ENCODE data around the gene ATP4B. TPM values are rescaled to one million over a fixed set of nuclear protein-coding genes. Genes with fewer than 3 reads are reported as not detected.

Gene ATP4B
- total and polyA plus RNA-seq, 12 donors, result 0.01 TPM; not detected in 11

DNA sequence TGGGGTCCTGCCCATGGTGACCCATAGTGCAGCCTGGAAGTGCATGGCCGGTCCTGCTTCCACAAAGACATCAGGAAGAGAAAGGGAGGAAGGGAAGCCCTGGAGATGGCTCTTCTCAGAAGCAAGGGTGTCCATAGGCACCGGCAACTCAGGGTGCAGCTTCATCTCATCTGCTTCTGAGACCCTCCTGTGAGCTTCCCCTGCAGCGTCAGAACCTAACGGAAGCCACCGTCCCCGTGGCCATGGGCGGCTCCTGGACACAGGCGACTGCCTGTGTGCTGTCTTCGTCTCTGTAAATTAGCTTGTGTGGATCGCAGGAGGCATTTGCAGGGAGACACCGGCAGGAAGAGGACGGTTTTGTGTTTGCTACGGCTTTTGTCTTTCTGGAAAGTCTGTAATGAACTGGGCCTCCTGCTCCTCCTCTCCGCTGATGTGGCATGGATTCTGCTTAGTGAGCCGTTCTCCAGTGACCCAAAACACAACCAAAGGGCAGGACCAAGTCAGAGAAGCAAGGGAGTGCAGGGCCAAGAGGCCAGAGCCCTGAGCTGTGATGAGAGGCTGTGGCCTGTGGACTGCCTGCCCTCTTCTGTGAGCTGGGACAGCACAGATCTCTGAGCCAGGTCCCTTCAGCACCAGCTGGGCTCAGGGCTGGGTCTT lies 2.5 kb downstream of the ATP4B start:
- ATAC-seq, result no peak

DNA sequence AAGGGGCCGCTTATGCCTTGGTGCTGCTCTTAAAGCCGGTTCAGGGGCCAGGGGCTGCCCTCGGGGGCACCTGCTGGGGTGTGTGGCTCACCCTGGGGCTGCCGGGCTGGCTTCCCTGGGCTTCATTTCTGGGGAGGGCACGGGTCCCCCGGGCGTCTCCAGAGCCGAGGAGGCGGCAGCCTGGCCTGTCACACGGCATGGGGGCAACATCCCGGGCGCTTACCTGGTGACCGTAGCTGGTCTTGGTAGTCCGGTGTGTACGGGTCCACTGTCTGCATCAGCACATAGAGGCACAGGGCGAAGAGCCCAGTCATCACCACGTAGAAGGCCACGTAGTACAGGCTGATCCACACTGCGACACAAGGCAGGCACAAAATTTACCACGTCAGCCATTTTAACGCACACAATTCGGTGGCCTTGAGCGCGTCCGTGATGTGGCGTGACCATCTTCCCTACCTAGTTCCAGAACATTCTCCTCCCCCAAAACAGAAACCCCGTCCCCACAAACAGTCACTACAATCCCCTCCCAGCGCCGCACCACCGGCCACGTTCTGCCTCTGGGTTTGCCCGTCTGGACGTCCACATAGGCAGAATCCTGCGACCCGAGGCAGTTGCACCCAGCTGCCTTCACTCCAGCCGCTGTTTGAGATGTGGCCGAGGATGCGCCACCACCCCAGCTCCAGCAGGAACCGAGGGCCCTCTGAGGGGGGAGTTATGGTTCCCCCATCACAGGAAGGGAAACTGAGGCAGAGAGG lies 3.2 kb downstream of the ATP4B start:
- no peak overlapping the region for H3K27ac ChIP-seq
- H3K4me3 ChIP-seq, result no peak overlapping the region
- H3K9me3 ChIP-seq, result no peaks in the 10 kb centered on the region
- H3K36me3 ChIP-seq, result no peaks in the 10 kb centered on the region
- H3K4me1 ChIP-seq, result no peaks in the 10 kb centered on the region
- H3K27me3 ChIP-seq, result peaks cover 0 to 4% (median 0%) of the 10 kb centered on the region in 7 donors
- intact Hi-C loops (cut with DNase I), result no loop called here
- WGBS, 2 donors, result 90 to 93% methylated on average over 39 of the region's 39 CpGs
- DNase-seq, result no peak
- ATAC-seq, result no peak
- TF ChIP-seq, protein P1, sequence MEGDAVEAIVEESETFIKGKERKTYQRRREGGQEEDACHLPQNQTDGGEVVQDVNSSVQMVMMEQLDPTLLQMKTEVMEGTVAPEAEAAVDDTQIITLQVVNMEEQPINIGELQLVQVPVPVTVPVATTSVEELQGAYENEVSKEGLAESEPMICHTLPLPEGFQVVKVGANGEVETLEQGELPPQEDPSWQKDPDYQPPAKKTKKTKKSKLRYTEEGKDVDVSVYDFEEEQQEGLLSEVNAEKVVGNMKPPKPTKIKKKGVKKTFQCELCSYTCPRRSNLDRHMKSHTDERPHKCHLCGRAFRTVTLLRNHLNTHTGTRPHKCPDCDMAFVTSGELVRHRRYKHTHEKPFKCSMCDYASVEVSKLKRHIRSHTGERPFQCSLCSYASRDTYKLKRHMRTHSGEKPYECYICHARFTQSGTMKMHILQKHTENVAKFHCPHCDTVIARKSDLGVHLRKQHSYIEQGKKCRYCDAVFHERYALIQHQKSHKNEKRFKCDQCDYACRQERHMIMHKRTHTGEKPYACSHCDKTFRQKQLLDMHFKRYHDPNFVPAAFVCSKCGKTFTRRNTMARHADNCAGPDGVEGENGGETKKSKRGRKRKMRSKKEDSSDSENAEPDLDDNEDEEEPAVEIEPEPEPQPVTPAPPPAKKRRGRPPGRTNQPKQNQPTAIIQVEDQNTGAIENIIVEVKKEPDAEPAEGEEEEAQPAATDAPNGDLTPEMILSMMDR (IDR thresholded peaks at IDR 0.05), result no peak

More for the DNA sequence above, 2.5 kb downstream of the ATP4B start:
- DNase-seq, result no peak
- Histone ChIP-seq H3K27me3 (peaks cover 0 to 4% (median 0%) of the 10 kb centered on the region in 7 donors), H3K36me3 (no peaks in the 10 kb centered on the region), H3K4me3 (no peak overlapping the region), H3K9me3 (peaks cover 0 to 3% (median 0%) of the 10 kb centered on the region in 11 donors), H3K4me1 (no peaks in the 10 kb centered on the region), H3K27ac (no peak overlapping the region)
- TF ChIP-seq, protein P1 (IDR thresholded peaks at IDR 0.05), result no peak
- intact Hi-C loops (cut with DNase I), result no loop called here
- 84 to 91% methylated on average over 15 of the region's 15 CpGs for WGBS, 2 donors

DNA sequence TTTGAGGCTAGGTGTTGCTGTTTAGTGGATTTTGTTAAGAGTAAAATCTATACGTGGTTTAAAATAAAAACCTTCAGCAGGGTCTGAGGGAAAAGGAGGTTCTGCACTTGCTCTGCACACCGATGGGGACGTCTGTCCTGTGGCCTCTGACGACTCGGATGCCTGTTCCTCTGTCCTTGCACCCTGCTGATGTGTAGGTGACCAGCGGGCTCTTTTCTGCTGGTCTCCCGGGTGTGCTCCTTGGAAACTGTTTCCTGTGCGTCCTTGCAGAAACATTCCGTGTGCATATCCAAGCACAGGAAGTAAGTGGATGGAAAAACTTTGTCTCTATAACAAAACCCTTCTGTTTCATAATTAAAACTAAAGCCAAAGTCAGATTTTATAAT lies 3.8 kb downstream of the ATP4B start:
- ATAC-seq (no peak), DNase-seq (no peak)
- Histone ChIP-seq H3K9me3 (no peaks in the 10 kb centered on the region), H3K27ac (no peak overlapping the region), H3K27me3 (peaks cover 0 to 4% (median 0%) of the 10 kb centered on the region in 7 donors), H3K4me1 (peaks cover 0 to 4% (median 0%) of the 10 kb centered on the region in 9 donors), H3K4me3 (no peak overlapping the region), H3K36me3 (no peaks in the 10 kb centered on the region)
- TF ChIP-seq, protein P1 (IDR thresholded peaks at IDR 0.05), result no peak
- intact Hi-C loops (cut with DNase I), result no loop called here
- WGBS, 2 donors, result 56 to 58% methylated on average over 9 of the region's 9 CpGs

DNA sequence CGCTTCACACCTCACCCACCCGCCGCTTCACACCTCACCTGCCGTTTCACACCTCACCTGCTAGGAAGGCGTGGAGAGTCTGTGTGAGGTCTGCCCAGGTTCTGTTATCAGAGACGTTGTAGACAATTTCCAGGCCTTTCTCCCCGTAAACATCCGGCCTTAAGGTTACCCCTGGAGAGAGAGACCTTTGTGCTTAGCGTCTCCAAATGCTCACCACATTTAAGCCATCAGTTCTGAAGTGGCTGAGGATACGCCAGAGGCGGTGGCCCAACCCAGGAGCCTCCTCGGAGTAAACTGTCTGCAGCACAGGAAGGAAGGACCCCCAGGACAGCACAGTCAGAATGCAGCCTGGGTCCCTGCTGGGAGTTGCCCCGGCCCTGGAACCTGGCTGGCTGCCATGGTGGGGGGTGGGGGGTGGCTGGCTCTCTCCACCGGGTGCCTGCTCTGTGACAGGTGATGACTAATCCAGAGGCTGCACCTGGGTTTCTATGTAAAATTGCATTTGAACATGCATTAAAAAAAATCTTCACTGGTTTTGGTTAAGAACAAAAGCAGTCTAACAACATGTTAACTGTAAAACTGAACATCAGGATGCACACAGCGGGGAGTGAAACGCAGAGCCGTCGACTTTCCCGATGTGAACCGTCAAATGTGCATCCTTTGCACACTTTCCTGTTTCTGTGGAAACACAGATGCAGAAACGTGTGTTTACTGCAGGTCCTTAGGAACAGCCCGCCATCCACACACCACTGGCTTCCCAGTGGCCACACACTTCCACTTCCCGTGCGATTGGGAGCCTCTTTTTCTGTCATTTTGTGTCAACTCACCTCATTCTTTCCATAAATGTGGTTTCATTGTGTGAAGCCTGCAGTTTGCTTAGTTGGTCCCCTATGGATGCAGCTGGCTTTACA lies 4.5 kb downstream of the ATP4B start:
- Histone ChIP-seq H3K27me3 (peaks cover 0 to 4% (median 0%) of the 10 kb centered on the region in 7 donors), H3K36me3 (no peaks in the 10 kb centered on the region), H3K4me3 (no peak overlapping the region), H3K9me3 (no peaks in the 10 kb centered on the region), H3K4me1 (peaks cover 0 to 5% (median 0%) of the 10 kb centered on the region in 9 donors), H3K27ac (no peak overlapping the region)
- no peak for ATAC-seq
- whole genome bisulfite sequencing, 2 donors, result 51 to 65% methylated on average over 24 of the region's 24 CpGs
- intact Hi-C loops (cut with DNase I), result no loop called here
- DNase-seq, result no peak
- TF ChIP-seq, protein P1 (IDR thresholded peaks at IDR 0.05), result no peak

All from heart right ventricle (tissue), 16 donors.